Kidney glomerular epithelial cell (primary cell): Measurements from ENCODE around the gene TMEM101.
"Not testable (repeated sequence)": the region's sequence is repeated elsewhere in the genome, so short reads cannot be mapped to it uniquely, and the experiment has no call there.

Experiments
- DNase-seq: peaks from one replicate; lab custom pipeline; 2025; lab: John Stamatoyannopoulos, UW

The TMEM101 gene

GRCh38 chr17:44014437-44015172 lies at the start of gene TMEM101:
TSS of gene TMEM101 (minus strand) at chr17:44014963. CDS start at chr17:44014952, 11 bp downstream.
- peak; percentile 87 for DNase-seq

- DNase-seq, result no peak
Observed at GRCh38 chr17:44063704-44064639, 49.2 kb upstream of the TMEM101 start.

GRCh38 chr17:44062871-44063270 lies 48.1 kb upstream of the TMEM101 start:
- no peak for DNase-seq

GRCh38 chr17:44061446-44061845 lies 46.7 kb upstream of the TMEM101 start:
- no peak for DNase-seq

GRCh38 chr17:44059101-44059892 lies 44.5 kb upstream of the TMEM101 start:
- DNase-seq, result no peak

- DNase-seq, result no peak
Observed at GRCh38 chr17:44053125-44053872, 38.5 kb upstream of the TMEM101 start.

- DNase-seq, result no peak
Observed at GRCh38 chr17:44049294-44050060, 34.7 kb upstream of the TMEM101 start.

- DNase-seq, result not testable (repeated sequence)
Observed at GRCh38 chr17:44046893-44047292, 32.1 kb upstream of the TMEM101 start.

GRCh38 chr17:44045486-44045885 lies 30.7 kb upstream of the TMEM101 start:
- no peak for DNase-seq

- peak; percentile 34 for DNase-seq
Observed at GRCh38 chr17:44044071-44044470, 29.3 kb upstream of the TMEM101 start.

GRCh38 chr17:44043272-44043696 lies 28.5 kb upstream of the TMEM101 start:
- DNase-seq, result no peak

GRCh38 chr17:44039829-44040635 lies 25.3 kb upstream of the TMEM101 start:
- no peak for DNase-seq

- no peak for DNase-seq
Observed at GRCh38 chr17:44038604-44039011, 23.8 kb upstream of the TMEM101 start.

- no peak for DNase-seq
Observed at GRCh38 chr17:44037471-44037870, 22.7 kb upstream of the TMEM101 start.

- DNase-seq, result not testable (repeated sequence)
Observed at GRCh38 chr17:44034688-44035087, 19.9 kb upstream of the TMEM101 start.

GRCh38 chr17:44033861-44034408 lies 19.2 kb upstream of the TMEM101 start:
- peak; percentile 45 for DNase-seq

GRCh38 chr17:44030482-44030881 lies 15.7 kb upstream of the TMEM101 start:
- DNase-seq, result no peak

GRCh38 chr17:44029736-44030135 lies 15.0 kb upstream of the TMEM101 start:
- no peak for DNase-seq

GRCh38 chr17:44024853-44025252 lies 10.1 kb upstream of the TMEM101 start:
- no peak for DNase-seq
